ENCODE data around the gene RAB11FIP4.

The RAB11FIP4 gene

GRCh38 chr17:31414550-31414918 lies 23.1 kb downstream of the RAB11FIP4 start:
- Histone ChIP-seq H3K27ac (ENCODE audit: extremely low read depth, low read depth, low read length) (no peak overlapping the region), H3K4me3 (ENCODE audit: low read depth, low read length) (no peak overlapping the region), H3K4me1 (ENCODE audit: control insufficient read depth, insufficient read depth, low read length) (no peaks in the 10 kb centered on the region), H3K36me3 (ENCODE audit: control insufficient read depth in 2 of 2, insufficient read depth in 1 of 2, low read length in 2 of 2) (no peaks in the 10 kb centered on the region), H3K9me3 (ENCODE audit: control insufficient read depth, insufficient read depth, low read depth, low read length) (no peaks in the 10 kb centered on the region)
- CTCF ChIA-PET, result interaction anchor here (0.6 to 1.5 kb wide), 5 partner anchors 23 to 133 kb away, joined by 3 to 4 read pairs (median 3); no protein-coding TSS in a partner anchor
- TF ChIP-seq ZBTB44 (tag by site-specific recombination; IDR thresholded peaks at IDR 0.05), result no peak
- no peak for TF ChIP-seq ZNF777 (tag by site-specific recombination; IDR thresholded peaks at IDR 0.05; ENCODE audit: borderline replicate concordance)
- TF ChIP-seq ZNF549 (tag by site-specific recombination; IDR thresholded peaks at IDR 0.05), result no peak
- TF ChIP-seq ZNF140 (tag by site-specific recombination; IDR thresholded peaks at IDR 0.05), result no peak
- TF ChIP-seq ZSCAN30 (tag by site-specific recombination; IDR thresholded peaks at IDR 0.05), result no peak
- no peak for TF ChIP-seq ZNF132 (tag by site-specific recombination; IDR thresholded peaks at IDR 0.05; ENCODE audit: borderline replicate concordance)
- POLR2A ChIA-PET, result no interaction called here

DNA sequence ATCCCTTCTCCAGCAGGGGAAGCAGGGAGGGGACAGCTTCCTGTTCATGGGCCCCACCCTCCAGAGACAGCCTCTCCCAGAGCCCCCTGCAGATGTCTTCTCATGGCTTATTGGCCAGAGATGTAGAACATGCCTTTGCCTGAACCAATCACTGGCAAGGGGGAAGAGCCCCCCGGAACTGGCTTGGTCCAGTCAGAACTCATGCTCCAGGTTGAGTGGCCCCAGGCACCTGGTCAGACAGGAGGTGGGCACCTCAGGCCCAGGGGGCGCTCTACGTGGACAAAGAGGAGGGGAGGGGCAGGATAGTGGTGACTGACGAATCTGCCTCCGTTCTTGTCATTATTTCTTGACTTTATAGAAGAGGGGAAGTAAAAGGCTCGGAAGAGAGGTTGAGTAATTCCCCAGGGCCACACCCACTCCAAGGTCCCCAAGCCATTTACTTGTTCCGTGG lies 23.6 kb downstream of the RAB11FIP4 start:
- TF ChIP-seq, protein P1, sequence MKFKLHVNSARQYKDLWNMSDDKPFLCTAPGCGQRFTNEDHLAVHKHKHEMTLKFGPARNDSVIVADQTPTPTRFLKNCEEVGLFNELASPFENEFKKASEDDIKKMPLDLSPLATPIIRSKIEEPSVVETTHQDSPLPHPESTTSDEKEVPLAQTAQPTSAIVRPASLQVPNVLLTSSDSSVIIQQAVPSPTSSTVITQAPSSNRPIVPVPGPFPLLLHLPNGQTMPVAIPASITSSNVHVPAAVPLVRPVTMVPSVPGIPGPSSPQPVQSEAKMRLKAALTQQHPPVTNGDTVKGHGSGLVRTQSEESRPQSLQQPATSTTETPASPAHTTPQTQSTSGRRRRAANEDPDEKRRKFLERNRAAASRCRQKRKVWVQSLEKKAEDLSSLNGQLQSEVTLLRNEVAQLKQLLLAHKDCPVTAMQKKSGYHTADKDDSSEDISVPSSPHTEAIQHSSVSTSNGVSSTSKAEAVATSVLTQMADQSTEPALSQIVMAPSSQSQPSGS (tag by site-specific recombination; IDR thresholded peaks at IDR 0.05; ENCODE audit: low read depth), result no peak
- TF ChIP-seq KLF9 (tag by site-specific recombination; IDR thresholded peaks at IDR 0.05; ENCODE audit: low read depth), result peak; percentile 47; the same call in 1 of the 2 replicates
- CTCF ChIA-PET, result interaction anchor here (0.6 to 1.5 kb wide), 5 partner anchors 22 to 133 kb away, joined by 3 to 4 read pairs (median 3); no protein-coding TSS in a partner anchor
- H3K27ac ChIP-seq (ENCODE audit: extremely low read depth, low read depth, low read length), result no peak overlapping the region
- no peaks in the 10 kb centered on the region for H3K4me1 ChIP-seq (ENCODE audit: control insufficient read depth, insufficient read depth, low read length)
- H3K36me3 ChIP-seq (ENCODE audit: control insufficient read depth in 2 of 2, insufficient read depth in 1 of 2, low read length in 2 of 2), result no peaks in the 10 kb centered on the region
- H3K9me3 ChIP-seq (ENCODE audit: control insufficient read depth, insufficient read depth, low read depth, low read length), result no peaks in the 10 kb centered on the region
- H3K4me3 ChIP-seq (ENCODE audit: low read depth, low read length), result no peak overlapping the region
- POLR2A ChIA-PET, result no interaction called here

DNA sequence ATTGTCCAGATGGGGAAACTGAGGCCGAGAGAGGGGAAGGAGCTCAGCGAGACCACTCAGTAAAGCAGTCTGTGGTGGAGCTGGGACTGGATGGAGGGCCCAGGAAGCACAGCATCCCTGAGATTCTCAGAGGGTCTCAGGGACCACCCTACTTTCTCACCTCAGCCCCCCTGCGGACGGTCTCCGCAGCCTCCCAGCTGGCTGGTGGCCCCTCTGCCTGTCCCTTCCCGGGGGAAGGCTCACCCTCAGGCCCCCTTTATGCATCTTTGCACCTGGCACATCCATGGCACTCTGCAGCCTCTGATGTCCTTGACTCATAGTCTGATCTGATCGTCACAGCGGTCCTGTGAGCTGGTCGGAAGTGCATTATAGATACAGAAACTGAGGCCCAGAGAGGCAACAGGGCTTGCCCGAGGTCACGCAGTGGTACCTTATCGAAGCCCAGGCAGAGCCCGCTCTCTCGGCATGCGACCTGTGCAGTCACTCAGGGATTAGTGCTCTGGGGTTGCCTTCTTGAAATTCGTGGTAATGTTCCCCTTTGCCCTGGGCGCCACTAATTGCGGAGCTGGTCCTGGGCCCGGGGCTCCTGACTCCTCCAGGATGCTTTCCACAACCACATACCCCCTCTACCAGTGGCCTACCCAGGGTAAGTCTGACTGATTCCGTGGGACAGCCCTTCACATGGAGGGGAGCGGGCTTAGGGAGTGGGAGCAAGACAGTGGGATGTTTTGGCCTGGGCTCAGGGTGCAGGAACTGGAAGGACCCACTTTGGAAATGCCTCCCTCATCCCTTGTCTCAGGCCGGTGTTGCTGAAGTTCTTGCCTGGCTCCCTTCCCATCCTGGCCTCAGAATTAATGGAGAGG lies 24.4 kb downstream of the RAB11FIP4 start:
- Histone ChIP-seq H3K36me3 (ENCODE audit: control insufficient read depth in 2 of 2, insufficient read depth in 1 of 2, low read length in 2 of 2) (no peaks in the 10 kb centered on the region), H3K27ac (ENCODE audit: extremely low read depth, low read depth, low read length) (no peak overlapping the region), H3K4me1 (ENCODE audit: control insufficient read depth, insufficient read depth, low read length) (no peaks in the 10 kb centered on the region), H3K4me3 (ENCODE audit: low read depth, low read length) (no peak overlapping the region), H3K9me3 (ENCODE audit: control insufficient read depth, insufficient read depth, low read depth, low read length) (no peaks in the 10 kb centered on the region)
- POLR2A ChIA-PET, result no interaction called here
- CTCF ChIA-PET, result interaction anchor here (0.7 to 1.1 kb wide), 4 partner anchors 26 to 109 kb away, joined by 3 to 4 read pairs (median 3); no protein-coding TSS in a partner anchor
- no peak for TF ChIP-seq ZNF518A (tag by site-specific recombination; conservative IDR thresholded peaks at IDR 0.05; ENCODE audit: low read depth)
- no peak for TF ChIP-seq ZFP41 (tag by site-specific recombination; IDR thresholded peaks at IDR 0.05; ENCODE audit: borderline replicate concordance)
- TF ChIP-seq ZNF175 (tag by site-specific recombination; IDR thresholded peaks at IDR 0.05), result no peak
- TF ChIP-seq ZNF18 (tag by site-specific recombination; IDR thresholded peaks at IDR 0.05), result no peak
- TF ChIP-seq RBAK (tag by site-specific recombination; IDR thresholded peaks at IDR 0.05), result no peak
- TF ChIP-seq ZSCAN30 (tag by site-specific recombination; IDR thresholded peaks at IDR 0.05), result no peak
- no peak for TF ChIP-seq ZNF366 (tag by site-specific recombination; conservative IDR thresholded peaks at IDR 0.05)
- no peak for TF ChIP-seq ZNF660 (tag by site-specific recombination; IDR thresholded peaks at IDR 0.05)
- TF ChIP-seq, protein P2, sequence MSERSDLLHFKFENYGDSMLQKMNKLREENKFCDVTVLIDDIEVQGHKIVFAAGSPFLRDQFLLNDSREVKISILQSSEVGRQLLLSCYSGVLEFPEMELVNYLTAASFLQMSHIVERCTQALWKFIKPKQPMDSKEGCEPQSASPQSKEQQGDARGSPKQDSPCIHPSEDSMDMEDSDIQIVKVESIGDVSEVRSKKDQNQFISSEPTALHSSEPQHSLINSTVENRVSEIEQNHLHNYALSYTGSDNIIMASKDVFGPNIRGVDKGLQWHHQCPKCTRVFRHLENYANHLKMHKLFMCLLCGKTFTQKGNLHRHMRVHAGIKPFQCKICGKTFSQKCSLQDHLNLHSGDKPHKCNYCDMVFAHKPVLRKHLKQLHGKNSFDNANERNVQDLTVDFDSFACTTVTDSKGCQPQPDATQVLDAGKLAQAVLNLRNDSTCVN (tag by site-specific recombination; optimal IDR thresholded peaks at IDR 0.05), result no peak
- no peak for TF ChIP-seq ZFP3 (tag by site-specific recombination; IDR thresholded peaks at IDR 0.05; ENCODE audit: low read depth)

Measured in HEK293 (cell line).